K562 (cell line): ENCODE results near the gene GLIPR1. TPM values are rescaled to one million over a fixed set of nuclear protein-coding genes. Genes with fewer than 3 reads are reported as not detected.

Experiments
- ARNT ChIP-seq, 2 experiments: fragments of 450-650 bp; IDR thresholded peaks; 2 replicates each; pipeline ENCODE4 v1.6.1; 2016; ENCODE audit warnings: mild to moderate bottlenecking in 1 of 2
- GABPB2 ChIP-seq: fragments of 250-450 bp; sonication (Bioruptor Pico); conservative IDR thresholded peaks from 2 replicates; pipeline ENCODE4 v1.5.1; 2021; ENCODE audit warnings: mild to moderate bottlenecking
- GATAD2B ChIP-seq: fragments of 450-650 bp; IDR thresholded peaks from 2 replicates; pipeline ENCODE4 v1.6.1; 2017; ENCODE audit warnings: mild to moderate bottlenecking, borderline replicate concordance
- IFI16 ChIP-seq: fragments of 250-450 bp; sonication (Bioruptor Pico); IDR thresholded peaks from 2 replicates; pipeline ENCODE4 v2.1.2; 2022; ENCODE audit warnings: mild to moderate bottlenecking, inconsistent platforms
- MAZ ChIP-seq, 2 experiments: fragments of 450-650 bp in 1 of 2; sonication (generic) in 1 of 2; formaldehyde crosslinking; IDR thresholded peaks in 1 of 2; conservative IDR thresholded peaks in 1 of 2; 2 replicates each; pipeline versions ENCODE4 v1.4.0 to v1.5.0; 2020; ENCODE audit warnings: mild to moderate bottlenecking in 1 of 2, missing genetic modification reagents in 1 of 2
- NELFE ChIP-seq: IDR thresholded peaks from 2 replicates; pipeline ENCODE4 v1.6.1; 2011; ENCODE audit warnings: mild to moderate bottlenecking; ENCODE audit not compliant: insufficient read depth, insufficient read length
- PTTG1 ChIP-seq: fragments of 450-650 bp; IDR thresholded peaks from 2 replicates; pipeline ENCODE4 v1.6.1; 2016; ENCODE audit warnings: low read depth, mild to moderate bottlenecking, missing genetic modification characterization, missing compliant biosample characterization
- SRSF7 ChIP-seq: fragments of 200-400 bp; formaldehyde crosslinking; optimal IDR thresholded peaks from 2 replicates; pipeline ENCODE3; 2017; ENCODE audit warnings: mild to moderate bottlenecking, low read depth, low read length
- STAG1 ChIP-seq: sonication (generic); formaldehyde crosslinking; IDR thresholded peaks from 2 replicates; pipeline ENCODE4 v1.5.0; 2020; ENCODE audit warnings: missing genetic modification reagents, borderline replicate concordance
- ZNF57 ChIP-seq: fragments of 450-650 bp; formaldehyde crosslinking; IDR thresholded peaks from 2 replicates; pipeline ENCODE4 v1.4.0; 2020; ENCODE audit warnings: mild to moderate bottlenecking, moderate library complexity
- ZNF583 ChIP-seq: fragments of 250-450 bp; sonication (Bioruptor Pico); IDR thresholded peaks from 2 replicates; pipeline ENCODE4 v1.4.0; 2020
- ZNF707 ChIP-seq: fragments of 250-450 bp; sonication (Bioruptor Pico); conservative IDR thresholded peaks from 2 replicates; pipeline ENCODE4 v1.8.0; 2022; ENCODE audit warnings: inconsistent platforms, mild to moderate bottlenecking, moderate library complexity
- ZNF764 ChIP-seq: fragments of 250-450 bp; sonication (Bioruptor Pico); IDR thresholded peaks from 2 replicates; pipeline ENCODE4 v1.4.0; 2020; ENCODE audit warnings: low read depth, mild to moderate bottlenecking, moderate library complexity
- polyA plus RNA-seq, 8 experiments: library from polyadenylated mRNA; depleted of rRNA in 4 of 8; stranded (reverse) in 5 of 8; unstranded in 3 of 8; fragments of >200 nt; fragmentation: Nextera tagmentation in 2 of 8; fragmentation: Illumina TruSeq in 1 of 8; extraction: Ambion mirVana in 2 of 8; extraction: Trizol in 1 of 8; gene quantifications; 2 replicates each; pipeline versions ENCODE4 v1.2.1 to v1.2.3, GENCODE V29; 2011 to 2014; ENCODE audit warnings: inconsistent platforms in 1 of 8, missing spikeins in 1 of 8
- total RNA-seq, 7 experiments: library from RNA; depleted of rRNA in 6 of 7; stranded (reverse); fragments of >200 nt in 6 of 7; fragmentation: Illumina TruSeq in 2 of 7; extraction: Trizol in 2 of 7; gene quantifications; 2 replicates each; pipeline versions ENCODE4 v1.2.1 to v1.2.3, GENCODE V29; 2011 to 2021; ENCODE audit warnings: low replicate concordance in 1 of 7
- TF ChIP-seq, protein P1 (sequence below): IDR thresholded peaks from 2 replicates; pipeline ENCODE4 v1.6.1; 2012; ENCODE audit warnings: low read depth, low read length, improper control_type of control experiment, borderline replicate concordance
- TF ChIP-seq, protein P2 (sequence below): IDR thresholded peaks from 2 replicates; pipeline ENCODE4 v1.6.1; 2014; ENCODE audit warnings: antibody characterized with exemption
- TF ChIP-seq, protein P3 (sequence below): sonication (generic); formaldehyde crosslinking; IDR thresholded peaks from 2 replicates; pipeline ENCODE4 v1.8.0; 2022; ENCODE audit warnings: mild to moderate bottlenecking, missing genetic modification reagents
- TF ChIP-seq, protein P4 (sequence below): IDR thresholded peaks from 2 replicates; pipeline ENCODE4 v1.6.1; 2011; ENCODE audit warnings: borderline replicate concordance, low read depth, mild to moderate bottlenecking, moderate library complexity, low read length; ENCODE audit not compliant: insufficient read depth, poor library complexity, severe bottlenecking
- TF ChIP-seq, protein P5 (sequence below): fragments of 450-650 bp; IDR thresholded peaks from 2 replicates; pipeline ENCODE4 v1.6.1; 2016; ENCODE audit warnings: low read depth, mild to moderate bottlenecking, moderate library complexity

The GLIPR1 gene
- total and polyA plus RNA-seq, 9 of the 15 experiments (the other 6 are each of a cell fraction or from before 2014, with no cell fraction given) = 0.26 to 2.1 (median 1.2) TPM

DNA sequence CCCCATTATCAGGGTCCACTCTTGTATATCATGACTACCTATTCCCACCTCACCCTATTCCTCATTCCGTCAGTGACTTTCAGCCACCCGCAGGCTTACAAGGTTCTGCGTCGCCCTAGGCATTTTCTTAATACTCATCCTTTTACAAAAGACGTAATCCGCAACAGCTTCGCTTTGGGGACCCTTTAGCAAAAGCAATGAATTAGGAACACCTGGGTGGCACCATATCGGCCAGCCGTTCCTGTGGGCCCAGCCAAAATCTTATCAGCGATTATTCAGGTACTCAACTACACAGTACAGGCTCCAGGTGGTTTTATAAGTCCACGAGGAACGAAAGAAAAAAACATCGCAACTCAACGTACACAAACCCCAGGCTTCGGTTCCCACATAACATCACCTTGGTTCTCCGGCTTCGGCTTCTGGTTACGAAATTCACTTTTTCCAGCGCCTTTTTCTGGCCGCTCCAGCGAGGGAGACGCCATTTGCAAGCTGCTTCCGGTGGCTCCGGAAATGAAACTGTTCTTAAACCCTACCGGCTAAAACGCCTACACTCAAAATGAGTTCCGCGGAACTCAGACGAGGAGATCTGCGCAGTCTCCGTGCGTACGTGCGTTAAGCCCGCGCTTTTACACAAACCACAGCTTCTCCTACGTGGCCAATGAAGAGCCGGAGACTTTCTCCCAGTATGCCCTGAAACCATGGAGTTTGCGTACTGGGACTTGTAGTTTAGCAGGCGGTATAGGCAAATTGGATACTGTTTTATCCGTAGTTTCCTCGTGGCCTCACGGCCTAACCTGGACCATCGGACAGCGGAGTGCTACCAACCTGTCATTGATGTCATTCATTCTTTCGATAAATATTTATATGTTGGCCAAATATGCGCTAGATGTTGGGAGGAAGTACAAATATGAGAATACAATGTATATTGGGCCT lies 30.8 kb downstream of the GLIPR1 start, which contains the start of gene KRR1 (continued):
- TF ChIP-seq, protein P1, sequence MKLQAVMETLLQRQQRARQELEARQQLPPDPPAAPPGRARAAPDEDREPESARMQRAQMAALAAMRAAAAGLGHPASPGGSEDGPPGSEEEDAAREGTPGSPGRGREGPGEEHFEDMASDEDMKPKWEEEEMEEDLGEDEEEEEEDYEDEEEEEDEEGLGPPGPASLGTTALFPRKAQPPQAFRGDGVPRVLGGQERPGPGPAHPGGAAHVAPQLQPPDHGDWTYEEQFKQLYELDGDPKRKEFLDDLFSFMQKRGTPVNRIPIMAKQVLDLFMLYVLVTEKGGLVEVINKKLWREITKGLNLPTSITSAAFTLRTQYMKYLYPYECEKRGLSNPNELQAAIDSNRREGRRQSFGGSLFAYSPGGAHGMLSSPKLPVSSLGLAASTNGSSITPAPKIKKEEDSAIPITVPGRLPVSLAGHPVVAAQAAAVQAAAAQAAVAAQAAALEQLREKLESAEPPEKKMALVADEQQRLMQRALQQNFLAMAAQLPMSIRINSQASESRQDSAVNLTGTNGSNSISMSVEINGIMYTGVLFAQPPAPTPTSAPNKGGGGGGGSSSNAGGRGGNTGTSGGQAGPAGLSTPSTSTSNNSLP = 0 out of 2 replicates have a peak, but pooled peaks have one; percentile 49
- TF ChIP-seq, protein P2, sequence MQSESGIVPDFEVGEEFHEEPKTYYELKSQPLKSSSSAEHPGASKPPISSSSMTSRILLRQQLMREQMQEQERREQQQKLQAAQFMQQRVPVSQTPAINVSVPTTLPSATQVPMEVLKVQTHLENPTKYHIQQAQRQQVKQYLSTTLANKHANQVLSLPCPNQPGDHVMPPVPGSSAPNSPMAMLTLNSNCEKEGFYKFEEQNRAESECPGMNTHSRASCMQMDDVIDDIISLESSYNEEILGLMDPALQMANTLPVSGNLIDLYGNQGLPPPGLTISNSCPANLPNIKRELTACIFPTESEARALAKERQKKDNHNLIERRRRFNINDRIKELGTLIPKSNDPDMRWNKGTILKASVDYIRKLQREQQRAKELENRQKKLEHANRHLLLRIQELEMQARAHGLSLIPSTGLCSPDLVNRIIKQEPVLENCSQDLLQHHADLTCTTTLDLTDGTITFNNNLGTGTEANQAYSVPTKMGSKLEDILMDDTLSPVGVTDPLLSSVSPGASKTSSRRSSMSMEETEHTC = no peak
- TF ChIP-seq ZNF583 (CRISPR knock-in tag) (no peak), SRSF7 (no peak), STAG1 (CRISPR knock-in tag) (no peak), GABPB2 (no peak), NELFE (no peak), ZNF707 (CRISPR knock-in tag) (no peak), MAZ (CRISPR knock-in tag; conservative IDR thresholded peaks at IDR 0.05 in 1 of 2, IDR thresholded peaks at IDR 0.05 in 1 of 2) (peak; percentile 54 to 73; a peak in 3 of 4 replicates), ZNF764 (CRISPR knock-in tag) (no peak), ZNF57 (CRISPR knock-in tag) (no peak), IFI16 (CRISPR knock-in tag) (no peak), ARNT (IDR thresholded peaks at IDR 0.05) (peak; percentile 87 to 89), GATAD2B (0 out of 2 replicates have a peak, but pooled peaks have one; percentile 20), PTTG1 (no peak)
- TF ChIP-seq, protein P3, sequence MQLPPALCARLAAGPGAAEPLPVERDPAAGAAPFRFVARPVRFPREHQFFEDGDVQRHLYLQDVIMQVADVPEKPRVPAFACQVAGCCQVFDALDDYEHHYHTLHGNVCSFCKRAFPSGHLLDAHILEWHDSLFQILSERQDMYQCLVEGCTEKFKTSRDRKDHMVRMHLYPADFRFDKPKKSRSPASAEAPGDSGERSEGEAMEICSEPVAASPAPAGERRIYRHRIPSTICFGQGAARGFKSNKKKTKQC (CRISPR knock-in tag) = peak; percentile 64; the same call in 1 of the 2 replicates
- TF ChIP-seq, protein P4, sequence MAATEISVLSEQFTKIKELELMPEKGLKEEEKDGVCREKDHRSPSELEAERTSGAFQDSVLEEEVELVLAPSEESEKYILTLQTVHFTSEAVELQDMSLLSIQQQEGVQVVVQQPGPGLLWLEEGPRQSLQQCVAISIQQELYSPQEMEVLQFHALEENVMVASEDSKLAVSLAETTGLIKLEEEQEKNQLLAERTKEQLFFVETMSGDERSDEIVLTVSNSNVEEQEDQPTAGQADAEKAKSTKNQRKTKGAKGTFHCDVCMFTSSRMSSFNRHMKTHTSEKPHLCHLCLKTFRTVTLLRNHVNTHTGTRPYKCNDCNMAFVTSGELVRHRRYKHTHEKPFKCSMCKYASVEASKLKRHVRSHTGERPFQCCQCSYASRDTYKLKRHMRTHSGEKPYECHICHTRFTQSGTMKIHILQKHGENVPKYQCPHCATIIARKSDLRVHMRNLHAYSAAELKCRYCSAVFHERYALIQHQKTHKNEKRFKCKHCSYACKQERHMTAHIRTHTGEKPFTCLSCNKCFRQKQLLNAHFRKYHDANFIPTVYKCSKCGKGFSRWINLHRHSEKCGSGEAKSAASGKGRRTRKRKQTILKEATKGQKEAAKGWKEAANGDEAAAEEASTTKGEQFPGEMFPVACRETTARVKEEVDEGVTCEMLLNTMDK = no peak
- TF ChIP-seq, protein P5, sequence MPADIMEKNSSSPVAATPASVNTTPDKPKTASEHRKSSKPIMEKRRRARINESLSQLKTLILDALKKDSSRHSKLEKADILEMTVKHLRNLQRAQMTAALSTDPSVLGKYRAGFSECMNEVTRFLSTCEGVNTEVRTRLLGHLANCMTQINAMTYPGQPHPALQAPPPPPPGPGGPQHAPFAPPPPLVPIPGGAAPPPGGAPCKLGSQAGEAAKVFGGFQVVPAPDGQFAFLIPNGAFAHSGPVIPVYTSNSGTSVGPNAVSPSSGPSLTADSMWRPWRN = no peak
